A549 (cell line): ENCODE results near the gene HABP2. TPM values are rescaled to one million over a fixed set of nuclear protein-coding genes. Genes with fewer than 3 reads are reported as not detected.

Experiments
- ATAC-seq, 2 experiments: fragments of 200-7000 bp in 1 of 2; fragments of >200 bp in 1 of 2; cut with Nextera tagmentation in 1 of 2; cut with Tn5 transposase in 1 of 2; 3 replicates each; pipeline versions ENCODE4 v1.8.0 to v1.9.1; 2018 to 2020; ENCODE audit warnings: mild to moderate bottlenecking in 1 of 2, moderate library complexity in 1 of 2
- CTCF ChIA-PET: fragments of 300-600 bp; sonication (Branson Sonifier 250); formaldehyde crosslinking; extraction: SDS; loops from one replicate; lab custom pipeline; 2021; ENCODE audit warnings: antibody characterized with exemption, inconsistent platforms; lab: Yijun Ruan, JAX
- POLR2A ChIA-PET: fragments of 350-600 bp; formaldehyde crosslinking; extraction: SDS; loops from one replicate; lab custom pipeline; 2021; ENCODE audit warnings: antibody characterized with exemption, inconsistent platforms; lab: Yijun Ruan, JAX
- DNase-seq, 2 experiments: peaks; one replicate each; pipeline versions ENCODE4 v3.0.0 to v3.0.0-alpha.2; 2011 to 2016; ENCODE audit warnings: low read depth in 1 of 2, low spot score in 1 of 2
- FAIRE-seq: peaks from 2 replicates; lab custom pipeline; 2011; peaks lifted over from hg19 to GRCh38; lab: Jason Lieb, UNC
- H3K27ac ChIP-seq, 2 experiments: fragments of >200 bp; sonication (Bioruptor Twin); formaldehyde crosslinking; 3 replicates each; pipeline ENCODE4 v1.5.1; 2016 to 2017
- H3K4me1 ChIP-seq: fragments of >200 bp; sonication (Bioruptor Twin); formaldehyde crosslinking; 3 replicates; pipeline ENCODE4 v1.6.1; 2016
- H3K4me2 ChIP-seq: fragments of >200 bp; sonication (Bioruptor Twin); formaldehyde crosslinking; 3 replicates; pipeline ENCODE4 v1.6.1; 2016
- H3K4me3 ChIP-seq: fragments of >200 bp; sonication (Bioruptor Twin); formaldehyde crosslinking; 3 replicates; pipeline ENCODE4 v1.5.1; 2016
- H3K9me3 ChIP-seq: fragments of >200 bp; sonication (Bioruptor Twin); formaldehyde crosslinking; 3 replicates; pipeline ENCODE4 v1.6.1; 2016
- BHLHE40 ChIP-seq: IDR thresholded peaks from 2 replicates; pipeline ENCODE4 v1.6.1; 2012; ENCODE audit warnings: low read depth, low read length, inconsistent platforms
- CBX2 ChIP-seq: fragments of 200-600 bp; sonication (generic); IDR thresholded peaks from 2 replicates; pipeline ENCODE4 v1.6.1; 2016; ENCODE audit warnings: low read depth, mild to moderate bottlenecking, borderline replicate concordance
- ESRRA ChIP-seq: fragments of 150-350 bp; IDR thresholded peaks from 2 replicates; pipeline ENCODE4 v1.6.1; 2014; ENCODE audit warnings: mild to moderate bottlenecking, low read length, borderline replicate concordance
- FOSL2 ChIP-seq, 2 experiments: fragments of 450-650 bp in 1 of 2; fragments of >200 bp in 1 of 2; sonication (Bioruptor Twin) in 1 of 2; formaldehyde crosslinking; IDR thresholded peaks; 2 replicates each; pipeline versions ENCODE4 v1.5.0 to v1.6.1; 2016 to 2020; ENCODE audit warnings: mild to moderate bottlenecking in 1 of 2, moderate library complexity in 1 of 2
- JUNB ChIP-seq: fragments of >200 bp; sonication (Bioruptor Twin); formaldehyde crosslinking; IDR thresholded peaks from 2 replicates; pipeline ENCODE4 v1.6.1; 2016
- KDM5A ChIP-seq: fragments of 200-600 bp; sonication (generic); IDR thresholded peaks from 2 replicates; pipeline ENCODE4 v1.6.1; 2016; ENCODE audit warnings: antibody characterized with exemption, mild to moderate bottlenecking
- MAFK ChIP-seq: fragments of 450-650 bp; IDR thresholded peaks from 2 replicates; pipeline ENCODE4 v1.6.1; 2014; ENCODE audit not compliant: partially characterized antibody
- MYC ChIP-seq: IDR thresholded peaks from 2 replicates; pipeline ENCODE4 v1.6.1; 2012; ENCODE audit warnings: mild to moderate bottlenecking, inconsistent platforms, low read length, improper control_type of control experiment, borderline replicate concordance
- NPAS2 ChIP-seq: fragments of 250-450 bp; sonication (Bioruptor Pico); IDR thresholded peaks from 2 replicates; pipeline ENCODE4 v1.8.0; 2022; ENCODE audit warnings: mild to moderate bottlenecking, moderate library complexity, borderline replicate concordance
- PHF8 ChIP-seq: fragments of 200-600 bp; sonication (generic); IDR thresholded peaks from 2 replicates; pipeline ENCODE4 v1.6.1; 2016; ENCODE audit warnings: low read depth, mild to moderate bottlenecking, antibody characterized with exemption, moderate library complexity, borderline replicate concordance
- POLR2A ChIP-seq: IDR thresholded peaks from 2 replicates; pipeline ENCODE4 v1.6.1; 2012; ENCODE audit warnings: mild to moderate bottlenecking, low read length
- POLR2AphosphoS2 ChIP-seq: conservative IDR thresholded peaks from 2 replicates; pipeline ENCODE4 v1.6.1; 2012; ENCODE audit warnings: low read length, improper control_type of control experiment, inconsistent platforms
- SMC3 ChIP-seq: fragments of >200 bp; sonication (Bioruptor Twin); formaldehyde crosslinking; IDR thresholded peaks from 3 replicates; pipeline ENCODE4 v1.6.1; 2018; ENCODE audit warnings: inconsistent platforms
- ZFP36 ChIP-seq: fragments of 450-650 bp; IDR thresholded peaks from 2 replicates; pipeline ENCODE4 v1.6.1; 2014; ENCODE audit warnings: borderline replicate concordance; ENCODE audit not compliant: partially characterized antibody
- WGBS: methylation state at CpG from one replicate; pipeline ENCODE4 v1.1.6; 2017; ENCODE audit errors: missing lambda C conversion rate; 5-methylcytosine and 5-hydroxymethylcytosine counted together
- polyA plus RNA-seq, 4 experiments: library from polyadenylated mRNA; depleted of rRNA in 3 of 4; stranded (reverse); fragments of >200 nt; fragmentation: RNase III in 1 of 4; extraction: RNeasy Plus Mini Kit Qiagen cat#74134 plus additional on column Dnase treatment in 1 of 4; gene quantifications; 2 replicates in 3 of 4; 3 replicates in 1 of 4; pipeline ENCODE4 v1.2.3, GENCODE V29; 2011 to 2017
- TF ChIP-seq, protein P1 (sequence below): IDR thresholded peaks from 2 replicates; pipeline ENCODE4 v1.6.1; 2012
- TF ChIP-seq, protein P2 (sequence below): fragments of >200 bp; sonication (Bioruptor Twin); formaldehyde crosslinking; IDR thresholded peaks from 3 replicates; pipeline ENCODE4 v1.5.1; 2016
- TF ChIP-seq, protein P3 (sequence below): fragments of 250-450 bp; sonication (Bioruptor Pico); IDR thresholded peaks from 2 replicates; pipeline ENCODE4 v1.5.0; 2021; ENCODE audit warnings: mild to moderate bottlenecking, moderate library complexity, borderline replicate concordance

HABP2 gene
- polyA plus RNA-seq, 2 of the 4 experiments (the other 2 are of a cell fraction): 0.17 to 0.97 TPM

DNA sequence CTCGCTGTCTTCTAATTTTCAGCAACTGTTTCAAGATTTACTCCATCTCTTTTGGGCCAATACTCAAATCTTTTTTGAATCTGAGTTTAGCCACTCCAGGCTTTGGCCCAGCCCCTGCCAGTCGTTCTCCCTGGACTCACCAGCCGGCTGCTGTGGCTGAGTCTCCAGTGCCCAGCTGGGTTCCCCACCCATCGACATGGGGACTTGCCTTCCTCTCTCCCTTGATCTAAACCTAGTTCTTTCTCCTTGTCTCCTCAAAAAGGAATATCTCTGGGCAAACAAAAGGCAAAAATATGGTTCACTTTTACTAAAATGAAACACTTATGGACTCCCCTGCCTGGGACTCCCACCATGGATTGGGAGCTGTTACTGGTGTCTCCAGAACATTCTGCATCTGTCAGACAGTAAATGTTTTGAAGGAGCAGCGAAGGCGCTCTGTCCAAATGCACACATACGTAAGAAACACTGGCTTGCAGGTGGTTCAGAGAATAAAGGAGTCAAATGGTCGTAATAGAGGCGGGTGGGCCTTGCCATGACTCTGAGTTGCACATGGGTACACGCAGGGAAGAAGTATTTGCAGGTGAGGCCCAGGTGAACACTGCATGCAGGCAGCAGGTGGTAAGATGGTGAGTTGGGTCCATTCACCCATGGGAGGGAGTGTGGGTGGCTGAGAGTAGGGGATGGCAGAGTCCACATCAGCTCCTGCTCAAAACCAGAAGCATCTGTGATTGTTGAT is 35.5 kb upstream of the HABP2 start (continued):
- TF ChIP-seq MYC (no peak), NPAS2 (CRISPR knock-in tag) (no peak), PHF8 (no peak), CBX2 (no peak), MAFK (no peak), FOSL2 (IDR thresholded peaks at IDR 0.05) (no peak), FOSL2 (CRISPR knock-in tag; IDR thresholded peaks at IDR 0.05) (no peak), ZFP36 (no peak)

DNA sequence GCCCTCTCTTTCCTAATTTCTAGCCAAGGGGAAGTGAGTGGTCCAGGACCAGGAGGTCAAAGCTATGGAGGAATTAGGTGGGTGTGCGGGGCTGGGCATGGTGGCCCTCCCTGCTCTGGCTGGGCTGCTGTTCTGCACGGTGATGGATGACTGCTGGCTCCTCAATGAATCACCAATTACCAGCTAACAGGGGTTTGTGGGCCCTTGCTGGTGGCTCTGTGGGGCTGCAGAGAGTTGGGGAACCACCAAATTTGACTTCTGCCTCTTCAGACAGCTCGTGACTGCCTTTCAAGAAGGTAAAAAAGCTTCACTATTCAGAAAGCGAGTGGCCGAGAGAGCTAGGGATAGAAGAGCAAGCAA is 35.0 kb upstream of the HABP2 start:
- 35% methylated on average over 5 of the region's 5 CpGs for WGBS
- H3K4me1 ChIP-seq: no peaks in the 10 kb centered on the region
- CTCF ChIA-PET: interaction anchor here (0.6 to 1.3 kb wide), 3 partner anchors 1042 to 1054 kb away, joined by 3 to 4 read pairs (median 3); no protein-coding TSS in a partner anchor
- TF ChIP-seq ESRRA: no peak
- no peak for TF ChIP-seq KDM5A
- TF ChIP-seq, protein P1, sequence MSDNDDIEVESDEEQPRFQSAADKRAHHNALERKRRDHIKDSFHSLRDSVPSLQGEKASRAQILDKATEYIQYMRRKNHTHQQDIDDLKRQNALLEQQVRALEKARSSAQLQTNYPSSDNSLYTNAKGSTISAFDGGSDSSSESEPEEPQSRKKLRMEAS: no peak
- TF ChIP-seq JUNB: no peak
- ATAC-seq (no peak), DNase-seq (no peak), FAIRE-seq (no peak)
- peaks cover 1% of the 10 kb centered on the region; the same call in 1 of the 3 replicates for H3K9me3 ChIP-seq
- POLR2A ChIA-PET: no interaction called here
- H3K4me3 ChIP-seq: no peak overlapping the region
- no peak overlapping the region for H3K27ac ChIP-seq
- H3K4me2 ChIP-seq: no peak overlapping the region

DNA sequence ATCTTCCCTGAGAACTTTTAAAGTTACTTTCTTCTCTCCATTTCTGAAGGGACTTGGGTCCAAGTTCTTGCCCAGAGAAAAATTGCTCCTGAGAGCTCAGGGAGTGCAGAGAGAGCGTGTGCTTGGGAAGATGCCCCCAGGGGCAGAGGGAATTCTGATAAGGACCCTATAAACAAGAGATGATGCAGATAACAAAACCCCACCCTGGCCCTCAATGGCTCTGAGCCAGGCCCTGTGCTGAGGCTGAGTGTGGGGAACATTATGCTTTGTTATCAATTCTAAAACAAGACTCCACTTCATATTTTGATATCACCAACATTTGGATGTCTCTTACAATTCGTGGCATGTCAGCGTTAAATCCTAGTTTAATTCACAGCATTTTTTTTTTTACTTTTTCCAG is 34.4 kb upstream of the HABP2 start:
- ATAC-seq: no peak
- no peak overlapping the region for H3K4me2 ChIP-seq
- DNase-seq: no peak
- H3K27ac ChIP-seq: no peak overlapping the region
- FAIRE-seq: no peak
- H3K9me3 ChIP-seq: no peaks in the 10 kb centered on the region
- TF ChIP-seq, protein P2, sequence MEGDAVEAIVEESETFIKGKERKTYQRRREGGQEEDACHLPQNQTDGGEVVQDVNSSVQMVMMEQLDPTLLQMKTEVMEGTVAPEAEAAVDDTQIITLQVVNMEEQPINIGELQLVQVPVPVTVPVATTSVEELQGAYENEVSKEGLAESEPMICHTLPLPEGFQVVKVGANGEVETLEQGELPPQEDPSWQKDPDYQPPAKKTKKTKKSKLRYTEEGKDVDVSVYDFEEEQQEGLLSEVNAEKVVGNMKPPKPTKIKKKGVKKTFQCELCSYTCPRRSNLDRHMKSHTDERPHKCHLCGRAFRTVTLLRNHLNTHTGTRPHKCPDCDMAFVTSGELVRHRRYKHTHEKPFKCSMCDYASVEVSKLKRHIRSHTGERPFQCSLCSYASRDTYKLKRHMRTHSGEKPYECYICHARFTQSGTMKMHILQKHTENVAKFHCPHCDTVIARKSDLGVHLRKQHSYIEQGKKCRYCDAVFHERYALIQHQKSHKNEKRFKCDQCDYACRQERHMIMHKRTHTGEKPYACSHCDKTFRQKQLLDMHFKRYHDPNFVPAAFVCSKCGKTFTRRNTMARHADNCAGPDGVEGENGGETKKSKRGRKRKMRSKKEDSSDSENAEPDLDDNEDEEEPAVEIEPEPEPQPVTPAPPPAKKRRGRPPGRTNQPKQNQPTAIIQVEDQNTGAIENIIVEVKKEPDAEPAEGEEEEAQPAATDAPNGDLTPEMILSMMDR: no peak
- TF ChIP-seq, protein P1: no peak
- TF ChIP-seq SMC3: no peak
- TF ChIP-seq BHLHE40: no peak
- TF ChIP-seq, protein P3, sequence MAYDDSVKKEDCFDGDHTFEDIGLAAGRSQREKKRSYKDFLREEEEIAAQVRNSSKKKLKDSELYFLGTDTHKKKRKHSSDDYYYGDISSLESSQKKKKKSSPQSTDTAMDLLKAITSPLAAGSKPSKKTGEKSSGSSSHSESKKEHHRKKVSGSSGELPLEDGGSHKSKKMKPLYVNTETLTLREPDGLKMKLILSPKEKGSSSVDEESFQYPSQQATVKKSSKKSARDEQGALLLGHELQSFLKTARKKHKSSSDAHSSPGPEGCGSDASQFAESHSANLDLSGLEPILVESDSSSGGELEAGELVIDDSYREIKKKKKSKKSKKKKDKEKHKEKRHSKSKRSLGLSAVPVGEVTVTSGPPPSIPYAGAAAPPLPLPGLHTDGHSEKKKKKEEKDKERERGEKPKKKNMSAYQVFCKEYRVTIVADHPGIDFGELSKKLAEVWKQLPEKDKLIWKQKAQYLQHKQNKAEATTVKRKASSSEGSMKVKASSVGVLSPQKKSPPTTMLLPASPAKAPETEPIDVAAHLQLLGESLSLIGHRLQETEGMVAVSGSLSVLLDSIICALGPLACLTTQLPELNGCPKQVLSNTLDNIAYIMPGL (CRISPR knock-in tag): no peak
- TF ChIP-seq POLR2A: no peak
- no peak for TF ChIP-seq POLR2AphosphoS2
- ChIA-PET POLR2A (no interaction called here), CTCF (interaction anchor here (1.3 kb wide), 1 partner anchor 1042 kb away, joined by 4 read pairs; no protein-coding TSS in a partner anchor)
- no peaks in the 10 kb centered on the region for H3K4me1 ChIP-seq
- WGBS: 77% methylated on average over 3 of the region's 3 CpGs
- H3K4me3 ChIP-seq: no peak overlapping the region
